ENCODE results near the gene PPL.
"Not testable (repeated sequence)": the region's sequence is repeated elsewhere in the genome, so short reads cannot be mapped to it uniquely, and the experiment has no call there.

The PPL gene

GRCh38 chr16:4904942-4905615, 31.9 kb downstream of the PPL start:
- Histone ChIP-seq H3K4me1 (ENCODE audit: insufficient read depth, low read length) (no peaks in the 10 kb centered on the region), H3K4me3 (ENCODE audit: low read length) (no peak overlapping the region), H3K27me3 (ENCODE audit: insufficient read depth, low read length) (no peaks in the 10 kb centered on the region), H3K36me3 (ENCODE audit: insufficient read depth, low read length) (no peaks in the 10 kb centered on the region), H3K9me3 (ENCODE audit: low read length) (no peaks in the 10 kb centered on the region), H2AFZ (ENCODE audit: low read depth, low read length) (no peak overlapping the region)

DNA sequence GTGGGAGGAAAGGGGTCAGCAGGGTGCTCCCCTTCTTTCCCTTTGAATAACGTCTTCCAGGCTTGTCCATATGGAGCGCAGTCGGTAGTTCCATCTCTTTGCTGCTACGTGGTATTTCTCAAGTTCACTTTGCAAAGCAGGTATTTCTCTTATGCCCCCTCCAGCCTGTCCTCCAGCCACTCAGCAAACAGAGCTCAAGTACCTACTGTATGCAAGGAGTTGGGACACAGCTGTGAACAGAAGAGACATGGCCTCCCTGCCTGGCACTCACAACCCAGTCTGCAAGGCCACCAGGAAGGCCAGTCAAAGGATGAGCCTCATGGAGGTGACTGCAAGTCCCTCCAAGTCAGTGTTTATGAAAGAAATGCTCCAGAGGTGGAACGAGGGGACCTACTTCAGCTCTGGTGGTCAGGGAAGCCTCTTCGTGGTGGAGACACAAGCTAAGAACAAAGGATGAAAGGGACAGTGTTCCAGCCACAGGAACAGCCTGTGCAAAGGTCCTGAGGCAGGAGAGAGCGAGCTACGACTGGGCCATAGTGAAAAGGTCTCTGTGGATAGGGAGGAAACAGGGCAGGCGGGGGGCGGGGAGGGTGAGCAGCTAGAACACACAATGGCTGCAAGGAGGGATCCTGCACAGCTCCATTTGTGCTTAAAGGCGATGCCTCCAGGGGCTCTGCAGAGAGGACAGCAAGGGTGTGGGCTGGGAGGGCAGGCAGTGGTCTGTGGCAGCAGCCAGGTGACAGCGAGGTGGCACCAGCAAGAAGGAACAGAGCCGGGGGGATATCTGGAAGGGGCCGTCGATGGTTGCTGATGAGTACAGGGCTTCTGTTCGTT, 32.6 kb downstream of the PPL start:
- Histone ChIP-seq H3K4me1 (ENCODE audit: insufficient read depth, low read length) (no peaks in the 10 kb centered on the region), H3K36me3 (ENCODE audit: insufficient read depth, low read length) (no peaks in the 10 kb centered on the region), H2AFZ (ENCODE audit: low read depth, low read length) (no peak overlapping the region), H3K4me3 (ENCODE audit: low read length) (no peak overlapping the region), H3K9me3 (ENCODE audit: low read length) (no peaks in the 10 kb centered on the region), H3K27me3 (ENCODE audit: insufficient read depth, low read length) (no peaks in the 10 kb centered on the region)

DNA sequence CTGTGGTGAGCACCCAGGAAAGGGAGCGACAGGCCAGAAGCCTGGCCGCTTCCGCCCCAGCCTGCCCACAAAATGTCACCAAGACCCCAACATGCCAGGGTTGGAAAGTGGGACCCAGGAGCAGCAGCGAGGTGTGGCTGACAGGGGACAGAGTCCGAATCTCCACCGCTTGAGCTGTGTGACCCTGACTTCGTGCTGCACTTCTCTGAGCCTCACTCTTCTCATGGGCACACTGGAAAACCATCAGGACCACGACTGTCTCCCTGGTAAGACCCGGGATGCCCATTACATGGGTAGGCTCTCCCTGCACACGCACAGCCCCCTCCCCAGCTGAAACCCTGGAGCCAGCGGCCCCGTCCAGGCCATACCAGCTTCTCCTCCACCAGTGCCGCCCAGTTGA, 34.9 kb downstream of the PPL start:
- Histone ChIP-seq H3K36me3 (ENCODE audit: insufficient read depth, low read length) (no peaks in the 10 kb centered on the region), H3K9me3 (ENCODE audit: low read length) (peaks cover 2% of the 10 kb centered on the region), H3K4me1 (ENCODE audit: insufficient read depth, low read length) (no peaks in the 10 kb centered on the region), H3K4me3 (ENCODE audit: low read length) (no peak overlapping the region), H3K27me3 (ENCODE audit: insufficient read depth, low read length) (no peaks in the 10 kb centered on the region), H2AFZ (ENCODE audit: low read depth, low read length) (no peak overlapping the region)

GRCh38 chr16:4900750-4901149, 36.2 kb downstream of the PPL start:
- no peak overlapping the region for H3K4me3 ChIP-seq (ENCODE audit: low read length)
- no peaks in the 10 kb centered on the region for H3K27me3 ChIP-seq (ENCODE audit: insufficient read depth, low read length)
- H3K4me1 ChIP-seq (ENCODE audit: insufficient read depth, low read length): no peaks in the 10 kb centered on the region
- H3K9me3 ChIP-seq (ENCODE audit: low read length): peaks cover 2% of the 10 kb centered on the region
- no peak overlapping the region for H2AFZ ChIP-seq (ENCODE audit: low read depth, low read length)
- no peaks in the 10 kb centered on the region for H3K36me3 ChIP-seq (ENCODE audit: insufficient read depth, low read length)

- Histone ChIP-seq H3K27me3 (ENCODE audit: insufficient read depth, low read length) (no peaks in the 10 kb centered on the region), H3K36me3 (ENCODE audit: insufficient read depth, low read length) (no peaks in the 10 kb centered on the region), H3K9me3 (ENCODE audit: low read length) (peaks cover 2% of the 10 kb centered on the region), H3K4me1 (ENCODE audit: insufficient read depth, low read length) (no peaks in the 10 kb centered on the region), H2AFZ (ENCODE audit: low read depth, low read length) (no peak overlapping the region), H3K4me3 (ENCODE audit: low read length) (no peak overlapping the region)
Observed at GRCh38 chr16:4900036-4900435, 36.9 kb downstream of the PPL start.

GRCh38 chr16:4899474-4899846, 37.5 kb downstream of the PPL start:
- Histone ChIP-seq H3K9me3 (ENCODE audit: low read length) (peaks cover 2% of the 10 kb centered on the region), H3K36me3 (ENCODE audit: insufficient read depth, low read length) (no peaks in the 10 kb centered on the region), H3K27me3 (ENCODE audit: insufficient read depth, low read length) (no peaks in the 10 kb centered on the region), H3K4me1 (ENCODE audit: insufficient read depth, low read length) (no peaks in the 10 kb centered on the region), H2AFZ (ENCODE audit: low read depth, low read length) (no peak overlapping the region), H3K4me3 (ENCODE audit: low read length) (no peak overlapping the region)

GRCh38 chr16:4898811-4899473, 38.0 kb downstream of the PPL start:
- no peak overlapping the region for H3K4me3 ChIP-seq (ENCODE audit: low read length)
- no peaks in the 10 kb centered on the region for H3K4me1 ChIP-seq (ENCODE audit: insufficient read depth, low read length)
- H2AFZ ChIP-seq (ENCODE audit: low read depth, low read length): no peak overlapping the region
- H3K27me3 ChIP-seq (ENCODE audit: insufficient read depth, low read length): no peaks in the 10 kb centered on the region
- no peaks in the 10 kb centered on the region for H3K36me3 ChIP-seq (ENCODE audit: insufficient read depth, low read length)
- peaks cover 2% of the 10 kb centered on the region for H3K9me3 ChIP-seq (ENCODE audit: low read length)

GRCh38 chr16:4897328-4897727, 39.6 kb downstream of the PPL start:
- no peak overlapping the region for H3K4me3 ChIP-seq (ENCODE audit: low read length)
- H3K9me3 ChIP-seq (ENCODE audit: low read length): peaks cover 2% of the 10 kb centered on the region
- no peaks in the 10 kb centered on the region for H3K27me3 ChIP-seq (ENCODE audit: insufficient read depth, low read length)
- H3K36me3 ChIP-seq (ENCODE audit: insufficient read depth, low read length): no peaks in the 10 kb centered on the region
- no peaks in the 10 kb centered on the region for H3K4me1 ChIP-seq (ENCODE audit: insufficient read depth, low read length)
- no peak overlapping the region for H2AFZ ChIP-seq (ENCODE audit: low read depth, low read length)

DNA sequence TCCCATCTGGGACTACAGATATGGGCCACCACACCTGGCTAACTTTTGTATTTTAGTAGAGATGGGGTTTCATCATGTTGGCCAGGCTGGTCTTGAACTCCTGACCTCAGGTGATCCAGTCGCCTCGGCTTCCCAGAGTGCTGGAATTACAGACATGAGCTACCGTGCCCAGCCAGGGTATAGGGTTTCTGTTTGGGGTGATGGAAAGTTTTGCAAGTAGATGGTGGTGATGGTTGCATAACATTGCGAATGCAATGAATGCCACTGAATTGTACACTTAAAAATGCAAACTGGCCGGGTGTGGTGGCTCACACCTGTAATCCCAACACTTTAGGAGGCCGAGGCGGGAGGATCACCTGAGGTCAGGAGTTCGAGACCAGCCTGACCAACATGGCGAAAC, 40.2 kb downstream of the PPL start:
- not testable (repeated sequence) for H3K4me3 ChIP-seq (ENCODE audit: low read length); H3K4me1 ChIP-seq (ENCODE audit: insufficient read depth, low read length); H2AFZ ChIP-seq (ENCODE audit: low read depth, low read length); H3K36me3 ChIP-seq (ENCODE audit: insufficient read depth, low read length); H3K27me3 ChIP-seq (ENCODE audit: insufficient read depth, low read length); H3K9me3 ChIP-seq (ENCODE audit: low read length)

- no peak overlapping the region for H3K4me3 ChIP-seq (ENCODE audit: low read length)
- no peak overlapping the region for H2AFZ ChIP-seq (ENCODE audit: low read depth, low read length)
- no peaks in the 10 kb centered on the region for H3K36me3 ChIP-seq (ENCODE audit: insufficient read depth, low read length)
- H3K4me1 ChIP-seq (ENCODE audit: insufficient read depth, low read length): no peaks in the 10 kb centered on the region
- peaks cover 2% of the 10 kb centered on the region for H3K9me3 ChIP-seq (ENCODE audit: low read length)
- H3K27me3 ChIP-seq (ENCODE audit: insufficient read depth, low read length): no peaks in the 10 kb centered on the region
Observed at GRCh38 chr16:4895366-4895765, 41.6 kb downstream of the PPL start.

DNA sequence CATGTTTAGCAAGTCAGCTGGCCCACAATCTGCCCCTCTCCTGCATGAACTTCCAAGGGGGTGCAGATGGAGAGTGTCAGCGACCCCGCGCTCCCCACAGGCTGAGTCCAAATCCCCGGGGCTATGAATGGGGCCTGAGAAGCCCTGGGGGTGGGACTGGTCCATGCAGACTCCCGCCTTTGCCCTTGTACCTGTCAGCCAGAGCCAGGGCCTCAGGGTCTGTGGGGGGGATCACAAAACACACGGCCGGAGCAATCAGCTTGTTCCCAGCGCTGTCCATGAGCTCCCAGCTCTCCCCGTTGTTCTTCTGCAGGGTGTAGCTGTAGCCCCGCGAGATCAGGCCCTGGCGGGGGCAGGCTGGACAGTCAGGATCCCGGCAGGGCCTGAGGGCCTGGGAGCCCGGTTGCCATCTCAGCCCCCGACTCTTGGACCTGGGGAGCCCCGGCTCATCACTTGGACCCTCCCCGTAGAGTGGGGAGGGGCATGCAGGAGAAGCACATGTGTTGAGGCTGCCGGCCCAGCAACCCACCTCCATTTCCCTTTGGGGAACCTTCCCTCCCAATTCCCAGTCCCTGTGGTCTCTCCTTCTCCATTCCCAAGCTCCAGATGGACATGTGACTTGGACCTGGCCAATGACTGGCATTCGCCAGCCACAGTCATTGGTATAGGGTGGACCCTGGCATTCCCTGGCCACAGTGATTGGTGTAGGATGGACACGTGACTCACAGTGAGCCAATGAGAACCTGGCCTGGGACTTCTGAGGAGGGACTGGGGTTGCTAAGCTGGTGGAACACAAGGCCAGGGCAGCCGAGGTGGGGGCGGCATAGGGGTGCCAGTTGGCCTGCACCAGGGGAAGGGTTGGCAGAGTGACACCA, 42.4 kb downstream of the PPL start:
- H3K4me1 ChIP-seq (ENCODE audit: insufficient read depth, low read length): no peaks in the 10 kb centered on the region
- no peaks in the 10 kb centered on the region for H3K27me3 ChIP-seq (ENCODE audit: insufficient read depth, low read length)
- peaks cover 2% of the 10 kb centered on the region for H3K9me3 ChIP-seq (ENCODE audit: low read length)
- H2AFZ ChIP-seq (ENCODE audit: low read depth, low read length): no peak overlapping the region
- no peak overlapping the region for H3K4me3 ChIP-seq (ENCODE audit: low read length)
- H3K36me3 ChIP-seq (ENCODE audit: insufficient read depth, low read length): no peaks in the 10 kb centered on the region

GRCh38 chr16:4893103-4893862, 43.7 kb downstream of the PPL start:
- no peak overlapping the region for H2AFZ ChIP-seq (ENCODE audit: low read depth, low read length)
- H3K27me3 ChIP-seq (ENCODE audit: insufficient read depth, low read length): no peaks in the 10 kb centered on the region
- no peak overlapping the region for H3K4me3 ChIP-seq (ENCODE audit: low read length)
- H3K4me1 ChIP-seq (ENCODE audit: insufficient read depth, low read length): no peaks in the 10 kb centered on the region
- H3K36me3 ChIP-seq (ENCODE audit: insufficient read depth, low read length): no peaks in the 10 kb centered on the region
- no peaks in the 10 kb centered on the region for H3K9me3 ChIP-seq (ENCODE audit: low read length)

Measured in neuron (in vitro differentiated cells).